ENCODE measurements around the gene DCDC2. TPM values are rescaled to one million over a fixed set of nuclear protein-coding genes. Genes with fewer than 3 reads are reported as not detected.
A peak's percentile ranks its signal among the peaks of the same experiment; 100 is the strongest.

DCDC2 gene
- total RNA-seq, 3 donors from 2014 or later = 0.44 to 3.2 (median 2.6) TPM

- H3K4me3 ChIP-seq = no peak overlapping the region
- intact Hi-C loops (cut with DNase I, micrococcal nuclease) = no loop called here
- no peaks in the 10 kb centered on the region for H3K36me3 ChIP-seq (ENCODE audit: low read depth)
- no peak for TF ChIP-seq CTCF (IDR thresholded peaks at IDR 0.05)
- H3K9me3 ChIP-seq = no peaks in the 10 kb centered on the region
- no peaks in the 10 kb centered on the region for H3K4me1 ChIP-seq (ENCODE audit: low read depth)
- no peak for DNase-seq
- ATAC-seq = no peak
These were observed 25.5 kb downstream of the DCDC2 start for GRCh38 chr6:24332317-24332716.

GRCh38 chr6:24330137-24330732, 27.6 kb downstream of the DCDC2 start:
- ATAC-seq (peak; percentile 52), DNase-seq (no peak)
- Histone ChIP-seq H3K9me3 (no peaks in the 10 kb centered on the region), H3K36me3 (ENCODE audit: low read depth) (no peaks in the 10 kb centered on the region), H3K4me1 (ENCODE audit: low read depth) (no peaks in the 10 kb centered on the region), H3K4me3 (no peak overlapping the region)
- no peak for TF ChIP-seq CTCF (IDR thresholded peaks at IDR 0.05)
- intact Hi-C loops (cut with DNase I, micrococcal nuclease) = no loop called here

- no peaks in the 10 kb centered on the region for H3K4me1 ChIP-seq (ENCODE audit: low read depth)
These were observed 28.4 kb downstream of the DCDC2 start for GRCh38 chr6:24329451-24329850.

GRCh38 chr6:24329022-24329421, 28.8 kb downstream of the DCDC2 start:
- H3K36me3 ChIP-seq (ENCODE audit: low read depth) = no peaks in the 10 kb centered on the region
- no peak for TF ChIP-seq CTCF (IDR thresholded peaks at IDR 0.05)
- H3K4me3 ChIP-seq = no peak overlapping the region
- DNase-seq = no peak
- intact Hi-C loops (cut with DNase I, micrococcal nuclease) = no loop called here
- no peaks in the 10 kb centered on the region for H3K4me1 ChIP-seq (ENCODE audit: low read depth)
- H3K9me3 ChIP-seq = no peaks in the 10 kb centered on the region
- no peak for ATAC-seq

More at GRCh38 chr6:24329451-24329850, 28.4 kb downstream of the DCDC2 start:
- no peaks in the 10 kb centered on the region for H3K9me3 ChIP-seq
- H3K4me3 ChIP-seq = no peak overlapping the region
- DNase-seq (no peak), ATAC-seq (no peak)
- TF ChIP-seq CTCF (IDR thresholded peaks at IDR 0.05) = no peak
- intact Hi-C loops (cut with DNase I, micrococcal nuclease) = no loop called here
- no peaks in the 10 kb centered on the region for H3K36me3 ChIP-seq (ENCODE audit: low read depth)

- no peak for ATAC-seq
These were observed 30.1 kb downstream of the DCDC2 start for GRCh38 chr6:24327756-24328155.

More at GRCh38 chr6:24327756-24328155, 30.1 kb downstream of the DCDC2 start:
- H3K4me3 ChIP-seq = no peak overlapping the region
- intact Hi-C loops (cut with DNase I, micrococcal nuclease) = no loop called here
- H3K4me1 ChIP-seq (ENCODE audit: low read depth) = no peaks in the 10 kb centered on the region
- no peak for DNase-seq
- H3K9me3 ChIP-seq = no peaks in the 10 kb centered on the region
- no peak for TF ChIP-seq CTCF (IDR thresholded peaks at IDR 0.05)
- H3K36me3 ChIP-seq (ENCODE audit: low read depth) = no peaks in the 10 kb centered on the region
